HG03378 (cell line): ENCODE data around the gene RAB14.

Source experiments
- ATAC-seq: cut with Tn5 transposase; IDR thresholded peaks from one replicate; pipeline ENCODE4 v1.9.1; 2021; ENCODE audit warnings: mild to moderate bottlenecking, moderate library complexity; ENCODE audit not compliant: unreplicated experiment

Gene RAB14

GRCh38 chr9:121220996-121221663 is 19.5 kb upstream of the RAB14 start:
- ATAC-seq = no peak

- ATAC-seq = no peak
Measured at GRCh38 chr9:121219530-121219929, 17.9 kb upstream of the RAB14 start.

- ATAC-seq = no peak
Measured at GRCh38 chr9:121218357-121219027, 16.8 kb upstream of the RAB14 start.

- peak; percentile 88 for ATAC-seq
Measured at GRCh38 chr9:121217609-121218292, 16.1 kb upstream of the RAB14 start.

GRCh38 chr9:121216271-121216805 is 14.7 kb upstream of the RAB14 start:
- ATAC-seq = no peak

- no peak for ATAC-seq
Measured at GRCh38 chr9:121214005-121214404, 12.3 kb upstream of the RAB14 start.

GRCh38 chr9:121213136-121213806 is 11.6 kb upstream of the RAB14 start:
- no peak for ATAC-seq

GRCh38 chr9:121210536-121210935 is 8.9 kb upstream of the RAB14 start:
- ATAC-seq = no peak

- peak; percentile 90 for ATAC-seq
Measured at GRCh38 chr9:121207371-121207940, 5.8 kb upstream of the RAB14 start.

GRCh38 chr9:121206516-121207370 is 5.1 kb upstream of the RAB14 start:
- peak; percentile 23 for ATAC-seq

- ATAC-seq = no peak
Measured at GRCh38 chr9:121204611-121205010, 2.9 kb upstream of the RAB14 start.

GRCh38 chr9:121204121-121204520 is 2.5 kb upstream of the RAB14 start:
- no peak for ATAC-seq

GRCh38 chr9:121201045-121201737 is 478 bp downstream of the RAB14 start:
- ATAC-seq = peak; percentile 3

- no peak for ATAC-seq
Measured at GRCh38 chr9:121200356-121200755, 1.3 kb downstream of the RAB14 start.

- no peak for ATAC-seq
Measured at GRCh38 chr9:121199921-121200320, 1.7 kb downstream of the RAB14 start.

- no peak for ATAC-seq
Measured at GRCh38 chr9:121198512-121199042, 3.1 kb downstream of the RAB14 start.

- no peak for ATAC-seq
Measured at GRCh38 chr9:121197132-121197531, 4.5 kb downstream of the RAB14 start.

GRCh38 chr9:121196389-121196788 is 5.3 kb downstream of the RAB14 start:
- ATAC-seq = peak; percentile 45

GRCh38 chr9:121194730-121195129 is 6.9 kb downstream of the RAB14 start:
- ATAC-seq = no peak
